Esophagus squamous epithelium (tissue), 5 donors: ENCODE results near the gene LPP. TPM values are rescaled to one million over a fixed set of nuclear protein-coding genes. Genes with fewer than 3 reads are reported as not detected.

Source experiments
- DNase-seq: peaks from one replicate; lab custom pipeline; 2025; lab: John Stamatoyannopoulos, UW
- H3K27ac ChIP-seq, 4 donors: fragments of 200-600 bp; sonication (generic); one replicate each; pipeline ENCODE4 v1.5.1; 2016 to 2019; ENCODE audit warnings: mild to moderate bottlenecking in 1 of 4
- H3K27me3 ChIP-seq, 4 donors: fragments of 200-600 bp; sonication (generic); 1 replicate in 3 of 4; 2 replicates in 1 of 4; pipeline versions ENCODE4 v1.5.1 to v1.6.0; 2017 to 2021; ENCODE audit warnings: antibody characterized with exemption in 1 of 4
- H3K36me3 ChIP-seq, 3 donors: fragments of 200-600 bp; sonication (generic); one replicate each; pipeline ENCODE4 v1.5.1; 2016 to 2019
- H3K4me1 ChIP-seq, 3 donors: fragments of 200-600 bp; sonication (generic); one replicate each; pipeline ENCODE4 v1.5.1; 2017 to 2019
- H3K4me3 ChIP-seq, 4 donors: fragments of 200-600 bp; sonication (generic); 1 replicate in 3 of 4; 2 replicates in 1 of 4; pipeline ENCODE4 v1.5.1; 2016 to 2019; ENCODE audit warnings: mild to moderate bottlenecking in 2 of 4, moderate library complexity in 1 of 4
- H3K9me3 ChIP-seq, 3 donors: fragments of 200-600 bp; sonication (generic); one replicate each; pipeline ENCODE4 v1.5.1; 2016 to 2019
- POLR2A ChIP-seq, 4 donors: fragments of 450-650 bp; IDR thresholded peaks; one replicate each; pipeline ENCODE4 v1.6.1; 2017; ENCODE audit warnings: antibody characterized with exemption in 4 of 4, mild to moderate bottlenecking in 4 of 4, moderate library complexity in 3 of 4
- WGBS, 2 donors: methylation state at CpG; one replicate each; pipeline ENCODE4 v1.1.5; 2018; 5-methylcytosine and 5-hydroxymethylcytosine counted together
- intact Hi-C: fragments of 100-400 bp; cut with DNase I; formaldehyde crosslinking; loops from one replicate; pipeline ENCODE4 v1.15.0; 2022
- total RNA-seq, 4 donors: library from RNA; depleted of rRNA; stranded (reverse); fragments of >200 nt; gene quantifications; one replicate each; pipeline ENCODE4 v1.1.0, GENCODE V29; 2016
- TF ChIP-seq, protein P1 (sequence below), 6 experiments: fragments of 450-650 bp in 4 of 6; fragments of 200-600 bp in 2 of 6; sonication (generic) in 2 of 6; IDR thresholded peaks; one replicate each; pipeline ENCODE4 v1.5.1; 2016 to 2019; ENCODE audit warnings: antibody characterized with exemption in 6 of 6, mild to moderate bottlenecking in 4 of 6, moderate library complexity in 4 of 6
- donor health status: DM: yes; HTN: yes; CAD: no.

Gene LPP
- total RNA-seq, 4 donors from 2014 or later, result 41.4 to 369 (median 97.3) TPM

DNA sequence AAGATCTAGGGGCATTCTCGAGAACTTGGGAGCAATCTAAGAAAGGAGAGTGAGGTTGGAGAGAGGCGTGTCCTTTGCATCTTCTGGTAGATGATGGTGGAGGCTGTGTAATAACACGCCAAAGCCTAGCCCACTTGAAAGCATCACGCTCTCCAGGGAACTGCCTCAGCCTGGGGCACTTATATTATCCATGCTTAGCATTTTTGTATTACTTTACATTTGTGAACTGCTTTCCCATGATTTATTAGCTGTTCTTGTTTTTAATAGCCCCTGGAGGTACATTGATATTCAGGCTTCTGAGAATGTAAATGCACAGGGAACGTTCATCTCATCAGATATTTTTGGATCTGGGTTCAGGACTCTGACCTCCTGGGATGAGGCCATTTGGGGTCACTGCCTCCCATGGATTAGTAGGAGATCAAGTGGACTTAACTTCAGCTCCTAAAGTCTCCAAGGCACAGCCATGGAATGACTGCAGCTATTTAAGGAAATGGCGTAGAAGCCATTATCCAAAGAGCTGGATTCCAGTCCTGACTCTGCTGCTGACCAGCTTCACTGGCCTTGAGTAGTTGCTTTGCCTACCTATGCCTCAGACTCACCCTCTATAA is 124.9 kb downstream of the LPP start:
- peaks cover 0 to 66% (median 24%) of the 10 kb centered on the region in 3 donors for H3K4me1 ChIP-seq

GRCh38 chr3:188279502-188280335 is 125.8 kb downstream of the LPP start:
- WGBS, 2 donors, result 74 to 76% methylated on average over 7 of the region's 7 CpGs
- Histone ChIP-seq H3K27ac (peak overlapping the region in 3 of 4 donors; percentile 54 to 64 (median 63)), H3K4me3 (no peak overlapping the region), H3K36me3 (peaks cover 0 to 7% (median 0%) of the 10 kb centered on the region in 3 donors), H3K9me3 (no peaks in the 10 kb centered on the region), H3K4me1 (peaks cover 0 to 66% (median 19%) of the 10 kb centered on the region in 3 donors), H3K27me3 (no peaks in the 10 kb centered on the region)
- no peak for DNase-seq
- intact Hi-C loops, result no loop called here
- TF ChIP-seq POLR2A (IDR thresholded peaks at IDR 0.05), result no peak
- TF ChIP-seq, protein P1, sequence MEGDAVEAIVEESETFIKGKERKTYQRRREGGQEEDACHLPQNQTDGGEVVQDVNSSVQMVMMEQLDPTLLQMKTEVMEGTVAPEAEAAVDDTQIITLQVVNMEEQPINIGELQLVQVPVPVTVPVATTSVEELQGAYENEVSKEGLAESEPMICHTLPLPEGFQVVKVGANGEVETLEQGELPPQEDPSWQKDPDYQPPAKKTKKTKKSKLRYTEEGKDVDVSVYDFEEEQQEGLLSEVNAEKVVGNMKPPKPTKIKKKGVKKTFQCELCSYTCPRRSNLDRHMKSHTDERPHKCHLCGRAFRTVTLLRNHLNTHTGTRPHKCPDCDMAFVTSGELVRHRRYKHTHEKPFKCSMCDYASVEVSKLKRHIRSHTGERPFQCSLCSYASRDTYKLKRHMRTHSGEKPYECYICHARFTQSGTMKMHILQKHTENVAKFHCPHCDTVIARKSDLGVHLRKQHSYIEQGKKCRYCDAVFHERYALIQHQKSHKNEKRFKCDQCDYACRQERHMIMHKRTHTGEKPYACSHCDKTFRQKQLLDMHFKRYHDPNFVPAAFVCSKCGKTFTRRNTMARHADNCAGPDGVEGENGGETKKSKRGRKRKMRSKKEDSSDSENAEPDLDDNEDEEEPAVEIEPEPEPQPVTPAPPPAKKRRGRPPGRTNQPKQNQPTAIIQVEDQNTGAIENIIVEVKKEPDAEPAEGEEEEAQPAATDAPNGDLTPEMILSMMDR (IDR thresholded peaks at IDR 0.05), result no peak

More for the DNA sequence above, 124.9 kb downstream of the LPP start:
- Histone ChIP-seq H3K27me3 (no peaks in the 10 kb centered on the region), H3K4me3 (no peak overlapping the region), H3K27ac (peak overlapping the region in 3 of 4 donors; percentile 54 to 64 (median 63)), H3K9me3 (no peaks in the 10 kb centered on the region), H3K36me3 (peaks cover 0 to 7% (median 0%) of the 10 kb centered on the region in 3 donors)
- no peak for DNase-seq
- 32 to 52% methylated on average over 6 of the region's 6 CpGs for WGBS, 2 donors
- TF ChIP-seq, protein P1 (IDR thresholded peaks at IDR 0.05), result no peak
- no peak for TF ChIP-seq POLR2A (IDR thresholded peaks at IDR 0.05)
- intact Hi-C loops, result no loop called here

DNA sequence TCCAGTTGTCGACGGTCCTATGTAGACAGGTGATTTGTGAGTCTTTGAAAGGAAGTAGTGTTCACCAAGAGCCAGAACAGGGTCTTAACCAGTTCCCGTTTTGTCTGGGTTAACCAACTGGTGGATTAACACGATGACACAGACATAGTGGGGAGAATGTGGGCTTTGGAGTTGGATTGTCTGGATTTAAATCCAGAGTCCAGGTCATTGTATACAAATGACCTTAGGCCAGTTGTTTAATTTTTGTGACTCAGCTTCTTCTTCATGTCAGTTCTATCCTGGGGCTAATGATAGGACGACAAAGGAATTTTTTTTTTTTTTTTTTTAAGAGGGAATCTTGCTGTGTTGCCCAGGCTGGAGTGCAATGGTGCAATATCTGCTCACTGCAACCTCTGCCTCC is 126.7 kb downstream of the LPP start:
- peaks cover 0 to 6% (median 0%) of the 10 kb centered on the region in 3 donors for H3K36me3 ChIP-seq
- WGBS, 2 donors, result 80 to 82% methylated on average over 5 of the region's 5 CpGs
- DNase-seq, result no peak
- H3K9me3 ChIP-seq, result no peaks in the 10 kb centered on the region
- H3K27ac ChIP-seq, result peak overlapping the region in 2 of 4 donors; percentile 54 to 63
- H3K4me1 ChIP-seq, result peaks cover 0 to 66% (median 26%) of the 10 kb centered on the region in 3 donors
- H3K27me3 ChIP-seq, result no peaks in the 10 kb centered on the region
- no peak overlapping the region for H3K4me3 ChIP-seq
- intact Hi-C loops, result no loop called here
- no peak for TF ChIP-seq POLR2A (IDR thresholded peaks at IDR 0.05)
- TF ChIP-seq, protein P1 (IDR thresholded peaks at IDR 0.05), result no peak

- no peak for TF ChIP-seq POLR2A (IDR thresholded peaks at IDR 0.05)
- TF ChIP-seq, protein P1 (IDR thresholded peaks at IDR 0.05), result no peak
- peak overlapping the region in 3 of 4 donors; percentile 17 to 53 (median 30) for H3K27ac ChIP-seq
- H3K27me3 ChIP-seq, result no peaks in the 10 kb centered on the region
- no peak overlapping the region for H3K4me3 ChIP-seq
- H3K36me3 ChIP-seq, result peaks cover 0 to 5% (median 0%) of the 10 kb centered on the region in 3 donors
- intact Hi-C loops, result no loop called here
- peaks cover 0 to 82% (median 32%) of the 10 kb centered on the region in 3 donors for H3K4me1 ChIP-seq
- no peak for DNase-seq
- H3K9me3 ChIP-seq, result no peaks in the 10 kb centered on the region
Measured at GRCh38 chr3:188282871-188283270, 128.9 kb downstream of the LPP start.

DNA sequence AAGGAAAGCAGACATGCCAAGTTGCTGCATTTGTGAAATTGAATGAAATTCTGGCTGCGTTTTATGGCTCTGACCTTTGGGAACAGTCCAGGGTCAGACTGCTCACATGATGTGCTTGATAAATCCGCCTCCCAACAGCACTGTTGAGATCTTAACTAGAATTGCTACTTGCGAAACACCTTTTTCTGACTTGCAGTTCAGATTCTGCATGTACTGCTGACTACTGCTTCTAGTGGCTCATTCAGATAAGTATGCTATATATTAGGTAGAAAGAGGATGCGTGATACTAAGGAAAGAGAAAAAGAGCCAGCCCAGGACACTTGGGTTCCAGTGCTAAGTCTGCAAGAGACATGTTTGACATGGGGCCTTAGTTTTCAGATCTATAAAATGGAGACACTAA is 129.4 kb downstream of the LPP start:
- H3K27ac ChIP-seq, result peak overlapping the region; percentile 6 to 76 (median 24)
- no peak for TF ChIP-seq POLR2A (IDR thresholded peaks at IDR 0.05)
- TF ChIP-seq, protein P1 (IDR thresholded peaks at IDR 0.05), result peak in 1 of 6 experiments; percentile 11
- H3K4me1 ChIP-seq, result peaks cover 0 to 82% (median 31%) of the 10 kb centered on the region in 3 donors
- H3K36me3 ChIP-seq, result peaks cover 0 to 5% (median 0%) of the 10 kb centered on the region in 3 donors
- DNase-seq, result no peak
- H3K27me3 ChIP-seq, result no peaks in the 10 kb centered on the region
- intact Hi-C loops, result no loop called here
- H3K9me3 ChIP-seq, result no peaks in the 10 kb centered on the region
- no peak overlapping the region for H3K4me3 ChIP-seq
- whole genome bisulfite sequencing, 2 donors, result 85% methylated on average over 4 of the region's 4 CpGs
